Breast epithelium (tissue), 4 donors: ENCODE results near the gene EFHD1. TPM values are rescaled to one million over a fixed set of nuclear protein-coding genes. Genes with fewer than 3 reads are reported as not detected.

ENCODE experiments used
- DNase-seq, 2 donors: peaks; one replicate each; pipeline ENCODE4 v3.0.0-alpha.2; 2019; ENCODE audit warnings: low spot score in 2 of 2
- H3K27ac ChIP-seq, 2 donors: fragments of 200-600 bp; sonication (generic) in 1 of 2; one replicate each; pipeline ENCODE4 v1.5.1; 2016 to 2019; ENCODE audit warnings: mild to moderate bottlenecking in 1 of 2
- H3K27me3 ChIP-seq, 2 donors: fragments of 200-600 bp; sonication (generic) in 1 of 2; one replicate each; pipeline versions ENCODE4 v1.5.1 to v1.6.0; 2017 to 2019; ENCODE audit warnings: control low read depth in 1 of 2, mild to moderate bottlenecking in 1 of 2
- H3K36me3 ChIP-seq: fragments of 200-600 bp; one replicate; pipeline ENCODE4 v1.5.1; 2019
- H3K4me1 ChIP-seq, 2 donors: fragments of 200-600 bp; sonication (generic); one replicate each; pipeline ENCODE4 v1.5.1; 2016 to 2019; ENCODE audit warnings: control low read depth in 1 of 2
- H3K4me3 ChIP-seq, 3 donors: fragments of 200-600 bp; sonication (generic); 1 replicate in 2 of 3; 2 replicates in 1 of 3; pipeline ENCODE4 v1.5.1; 2016 to 2019; ENCODE audit warnings: mild to moderate bottlenecking in 3 of 3, moderate library complexity in 2 of 3
- H3K9me3 ChIP-seq, 2 donors: fragments of 200-600 bp; sonication (generic) in 1 of 2; one replicate each; pipeline ENCODE4 v1.5.1; 2016 to 2019; ENCODE audit warnings: control low read depth in 1 of 2
- POLR2A ChIP-seq: fragments of 450-650 bp; IDR thresholded peaks from one replicate; pipeline ENCODE4 v1.6.1; 2016; ENCODE audit warnings: antibody characterized with exemption, mild to moderate bottlenecking, moderate library complexity
- POLR2AphosphoS5 ChIP-seq, 3 donors: sonication (generic); formaldehyde crosslinking; IDR thresholded peaks; one replicate each; pipeline ENCODE4 v1.6.1; 2017; ENCODE audit warnings: antibody characterized with exemption in 3 of 3
- intact Hi-C: fragments of 100-400 bp; cut with DNase I; formaldehyde crosslinking; loops from one replicate; pipeline ENCODE4 v1.15.1; 2023; ENCODE audit warnings: low total_unique reads
- total RNA-seq, 3 donors: library from RNA; depleted of rRNA; stranded (reverse); fragments of >200 nt; gene quantifications; one replicate each; pipeline ENCODE4 v1.1.0, GENCODE V29; 2016
- TF ChIP-seq, protein P1 (sequence below), 3 donors: fragments of 450-650 bp; IDR thresholded peaks; one replicate each; pipeline ENCODE4 v1.5.1; 2016 to 2017; ENCODE audit warnings: antibody characterized with exemption in 3 of 3, mild to moderate bottlenecking in 3 of 3, moderate library complexity in 3 of 3

The EFHD1 gene
- total RNA-seq, 3 donors from 2014 or later, result 31.0 to 67.2 (median 52.8) TPM

- no peaks in the 10 kb centered on the region for H3K4me1 ChIP-seq
- H3K27ac ChIP-seq, result no peak overlapping the region
- TF ChIP-seq, protein P1, sequence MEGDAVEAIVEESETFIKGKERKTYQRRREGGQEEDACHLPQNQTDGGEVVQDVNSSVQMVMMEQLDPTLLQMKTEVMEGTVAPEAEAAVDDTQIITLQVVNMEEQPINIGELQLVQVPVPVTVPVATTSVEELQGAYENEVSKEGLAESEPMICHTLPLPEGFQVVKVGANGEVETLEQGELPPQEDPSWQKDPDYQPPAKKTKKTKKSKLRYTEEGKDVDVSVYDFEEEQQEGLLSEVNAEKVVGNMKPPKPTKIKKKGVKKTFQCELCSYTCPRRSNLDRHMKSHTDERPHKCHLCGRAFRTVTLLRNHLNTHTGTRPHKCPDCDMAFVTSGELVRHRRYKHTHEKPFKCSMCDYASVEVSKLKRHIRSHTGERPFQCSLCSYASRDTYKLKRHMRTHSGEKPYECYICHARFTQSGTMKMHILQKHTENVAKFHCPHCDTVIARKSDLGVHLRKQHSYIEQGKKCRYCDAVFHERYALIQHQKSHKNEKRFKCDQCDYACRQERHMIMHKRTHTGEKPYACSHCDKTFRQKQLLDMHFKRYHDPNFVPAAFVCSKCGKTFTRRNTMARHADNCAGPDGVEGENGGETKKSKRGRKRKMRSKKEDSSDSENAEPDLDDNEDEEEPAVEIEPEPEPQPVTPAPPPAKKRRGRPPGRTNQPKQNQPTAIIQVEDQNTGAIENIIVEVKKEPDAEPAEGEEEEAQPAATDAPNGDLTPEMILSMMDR (IDR thresholded peaks at IDR 0.05), result no peak
- TF ChIP-seq POLR2AphosphoS5 (IDR thresholded peaks at IDR 0.05) (no peak), POLR2A (no peak)
- H3K27me3 ChIP-seq, result no peaks in the 10 kb centered on the region
- H3K36me3 ChIP-seq, result no peaks in the 10 kb centered on the region
- intact Hi-C loops, result no loop called here
- H3K9me3 ChIP-seq, result no peaks in the 10 kb centered on the region
- no peak overlapping the region for H3K4me3 ChIP-seq
- DNase-seq, result no peak
Measured at GRCh38 chr2:232723027-232723426, 89.6 kb downstream of the EFHD1 start.

DNA sequence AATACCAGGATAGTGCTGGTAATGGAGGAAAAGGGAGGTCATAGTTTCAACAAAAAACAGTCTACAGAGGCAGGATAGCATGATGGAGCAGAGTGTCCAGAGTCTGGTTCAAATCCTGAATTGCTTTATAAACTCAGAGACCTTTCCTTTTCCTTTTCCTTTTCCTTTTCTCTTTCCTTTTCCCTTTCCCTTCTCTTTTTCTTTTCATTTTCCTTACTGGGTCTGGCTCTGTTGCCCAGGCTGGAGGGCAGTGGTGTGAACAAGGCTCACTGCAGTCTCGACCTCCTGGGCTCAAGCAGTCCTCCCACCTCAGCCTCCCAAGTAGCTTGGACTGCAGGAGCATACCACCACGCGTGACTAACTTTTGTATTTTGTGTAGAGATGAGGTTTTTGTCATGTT is 95.4 kb downstream of the EFHD1 start:
- DNase-seq, result no peak
- intact Hi-C loops, result no loop called here
- Histone ChIP-seq H3K4me1 (no peaks in the 10 kb centered on the region), H3K27ac (no peak overlapping the region), H3K27me3 (no peaks in the 10 kb centered on the region), H3K9me3 (no peaks in the 10 kb centered on the region), H3K4me3 (no peak overlapping the region), H3K36me3 (no peaks in the 10 kb centered on the region)
- TF ChIP-seq POLR2AphosphoS5 (IDR thresholded peaks at IDR 0.05) (no peak), POLR2A (no peak)
- TF ChIP-seq, protein P1 (IDR thresholded peaks at IDR 0.05), result no peak

DNA sequence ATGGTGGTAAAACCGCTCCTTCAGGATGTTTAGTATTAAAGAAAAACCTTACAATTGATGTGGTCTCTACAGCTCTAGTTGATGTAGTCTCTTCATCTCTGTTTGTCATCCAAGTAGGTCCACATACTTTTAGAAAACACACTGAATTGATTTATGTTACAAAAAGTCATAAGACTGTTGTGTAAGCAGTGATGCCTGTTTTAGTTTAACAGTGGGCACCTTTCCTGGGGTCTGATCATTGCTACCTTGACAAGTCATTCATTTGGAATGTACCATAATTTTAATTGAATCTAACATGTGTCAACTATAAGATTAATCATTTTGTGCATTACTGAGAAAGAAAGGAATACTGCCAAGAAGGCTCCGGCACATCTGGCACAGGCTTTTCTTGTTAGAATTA is 98.1 kb downstream of the EFHD1 start:
- intact Hi-C loops, result no loop called here
- Histone ChIP-seq H3K9me3 (no peaks in the 10 kb centered on the region), H3K27me3 (no peaks in the 10 kb centered on the region), H3K36me3 (no peaks in the 10 kb centered on the region), H3K4me3 (no peak overlapping the region), H3K4me1 (no peaks in the 10 kb centered on the region), H3K27ac (no peak overlapping the region)
- DNase-seq, result no peak
- no peak for TF ChIP-seq POLR2A
- TF ChIP-seq POLR2AphosphoS5 (IDR thresholded peaks at IDR 0.05), result no peak
- TF ChIP-seq, protein P1 (IDR thresholded peaks at IDR 0.05), result no peak

Other genes starting within 250 kb of the EFHD1 start
- gene ALPG, start 226.8 kb upstream of the EFHD1 start, total RNA-seq, result not detected
- under 1 TPM in 1 of 3 donors, not detected in 2; 0.33 TPM for gene ALPI, start 177.5 kb upstream of the EFHD1 start, total RNA-seq
- gene ECEL1, start 145.8 kb upstream of the EFHD1 start, total RNA-seq, result 1 to 10 TPM in 1 of 3 donors, under 1 TPM in 2; 0.15 to 2.3 (median 0.48) TPM
- not detected for gene PRSS56, start 113.2 kb upstream of the EFHD1 start, total RNA-seq
- not detected for gene CHRND, start 107.4 kb upstream of the EFHD1 start, total RNA-seq
- gene CHRNG, start 93.9 kb upstream of the EFHD1 start, total RNA-seq, result not detected
- gene TIGD1, start 83.0 kb upstream of the EFHD1 start, total RNA-seq, result 1 to 10 TPM; 2.9 to 5.6 (median 5.0) TPM
- 10 to 100 TPM; 31.6 to 57.4 (median 36.1) TPM for gene EIF4E2, start 82.9 kb upstream of the EFHD1 start, total RNA-seq
- 100 to 1,000 TPM in 2 of 3 donors, 10 to 100 TPM in 1; 79.8 to 156 (median 103) TPM for gene GIGYF2, start 63.7 kb downstream of the EFHD1 start, total RNA-seq
- gene KCNJ13, start 143.0 kb downstream of the EFHD1 start, total RNA-seq, result under 1 TPM in 1 of 3 donors, not detected in 2; 0.73 TPM
- gene SNORC, start 236.7 kb downstream of the EFHD1 start, total RNA-seq, result 10 to 100 TPM in 1 of 3 donors, 1 to 10 TPM in 1, under 1 TPM in 1; 0.32 to 23.1 (median 9.2) TPM